ENCODE data around the gene CCDC40.

CCDC40 gene

GRCh38 chr17:80053102-80053501 is 16.7 kb downstream of the CCDC40 start:
- DNase-seq: no peak

GRCh38 chr17:80055597-80055996 is 19.2 kb downstream of the CCDC40 start:
- no peak for DNase-seq

- no peak for DNase-seq
Measured at GRCh38 chr17:80058311-80058955, 22.0 kb downstream of the CCDC40 start.

- DNase-seq: no peak
Measured at GRCh38 chr17:80060644-80061043, 24.2 kb downstream of the CCDC40 start.

GRCh38 chr17:80061421-80061820 is 25.0 kb downstream of the CCDC40 start:
- DNase-seq: no peak

- peak; percentile 20 for DNase-seq
Measured at GRCh38 chr17:80063830-80064585, 27.6 kb downstream of the CCDC40 start.

- no peak for DNase-seq
Measured at GRCh38 chr17:80064696-80065095, 28.3 kb downstream of the CCDC40 start.

GRCh38 chr17:80065478-80066170 is 29.2 kb downstream of the CCDC40 start:
- DNase-seq: no peak

- no peak for DNase-seq
Measured at GRCh38 chr17:80067393-80067986, 31.0 kb downstream of the CCDC40 start.

GRCh38 chr17:80068301-80069222 is 32.1 kb downstream of the CCDC40 start:
- DNase-seq: no peak

GRCh38 chr17:80070375-80071115 is 34.1 kb downstream of the CCDC40 start:
- no peak for DNase-seq

GRCh38 chr17:80071116-80071841 is 34.8 kb downstream of the CCDC40 start:
- DNase-seq: no peak

GRCh38 chr17:80072410-80072809 is 36.0 kb downstream of the CCDC40 start:
- DNase-seq: no peak

GRCh38 chr17:80080081-80080480 is 43.6 kb downstream of the CCDC40 start:
- no peak for DNase-seq

GRCh38 chr17:80081596-80081995 is 45.2 kb downstream of the CCDC40 start:
- DNase-seq: no peak

- DNase-seq: no peak
Measured at GRCh38 chr17:80082403-80083135, 46.1 kb downstream of the CCDC40 start.

- DNase-seq: no peak
Measured at GRCh38 chr17:80083136-80083661, 46.8 kb downstream of the CCDC40 start.

GRCh38 chr17:80084773-80085172 is 48.3 kb downstream of the CCDC40 start:
- no peak for DNase-seq

- DNase-seq: no peak
Measured at GRCh38 chr17:80086081-80086480, 49.6 kb downstream of the CCDC40 start.

- DNase-seq: no peak
Measured at GRCh38 chr17:80086616-80087015, 50.2 kb downstream of the CCDC40 start.
